ENCODE results near the gene SCTR.

SCTR gene

GRCh38 chr2:119475857-119476244, 48.4 kb downstream of the SCTR start:
- no peak for DNase-seq (ENCODE audit: extremely low read depth in 1 of 2, low read depth in 1 of 2)

DNA sequence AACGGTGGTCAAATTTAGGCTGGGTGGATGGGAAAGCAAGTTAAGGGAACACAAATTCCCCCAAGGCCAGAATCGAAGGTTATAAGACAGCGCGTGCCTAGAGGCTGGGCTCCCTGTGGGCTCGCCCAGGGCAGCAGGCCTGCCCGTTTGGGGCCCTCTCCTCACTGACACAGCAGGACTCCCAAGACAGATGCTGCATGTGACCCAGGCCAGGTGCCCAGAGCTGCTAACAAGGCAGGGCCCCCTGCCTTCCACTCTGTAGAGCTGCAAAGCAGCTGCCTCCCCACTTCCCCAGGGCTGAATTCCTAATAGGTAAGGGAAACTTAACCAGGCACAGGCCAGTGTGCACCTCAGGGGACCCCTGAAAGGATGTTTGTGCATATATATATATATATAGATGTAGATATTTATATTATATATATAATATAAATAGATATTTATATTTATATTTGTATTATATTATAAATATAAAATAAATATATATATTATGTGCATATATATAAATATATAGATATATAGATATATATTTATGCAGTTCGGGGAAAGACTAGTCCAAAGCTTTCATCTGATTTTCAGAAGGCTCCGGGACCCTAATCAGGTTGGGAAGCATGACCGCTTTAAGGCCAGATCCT, 48.9 kb downstream of the SCTR start:
- DNase-seq (ENCODE audit: extremely low read depth in 1 of 2, low read depth in 1 of 2): no peak

- DNase-seq (ENCODE audit: extremely low read depth in 1 of 2, low read depth in 1 of 2): no peak
Observed at GRCh38 chr2:119474371-119475224, 49.7 kb downstream of the SCTR start.

- DNase-seq (ENCODE audit: extremely low read depth in 1 of 2, low read depth in 1 of 2): no peak
Observed at GRCh38 chr2:119473621-119474370, 50.5 kb downstream of the SCTR start.

DNA sequence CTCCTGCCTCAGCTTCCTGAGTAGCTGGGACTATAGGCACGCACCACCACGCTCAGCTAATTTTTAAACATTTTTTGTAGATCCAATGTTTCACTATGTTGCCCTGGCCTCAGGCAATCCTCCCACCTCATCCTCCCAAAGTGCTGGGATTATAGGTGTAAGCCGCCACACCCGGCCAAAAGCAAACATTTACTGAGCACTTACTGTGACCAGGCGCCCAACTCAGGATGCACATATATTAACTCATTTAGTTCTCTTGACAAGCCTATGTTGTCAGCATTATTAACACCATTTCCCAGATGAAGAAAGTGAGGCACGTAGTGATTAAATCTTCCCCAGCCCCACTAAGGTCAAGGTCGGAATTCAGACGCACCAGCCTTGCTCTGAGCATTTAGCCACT, 51.5 kb downstream of the SCTR start:
- no peak for DNase-seq (ENCODE audit: extremely low read depth in 1 of 2, low read depth in 1 of 2)

DNA sequence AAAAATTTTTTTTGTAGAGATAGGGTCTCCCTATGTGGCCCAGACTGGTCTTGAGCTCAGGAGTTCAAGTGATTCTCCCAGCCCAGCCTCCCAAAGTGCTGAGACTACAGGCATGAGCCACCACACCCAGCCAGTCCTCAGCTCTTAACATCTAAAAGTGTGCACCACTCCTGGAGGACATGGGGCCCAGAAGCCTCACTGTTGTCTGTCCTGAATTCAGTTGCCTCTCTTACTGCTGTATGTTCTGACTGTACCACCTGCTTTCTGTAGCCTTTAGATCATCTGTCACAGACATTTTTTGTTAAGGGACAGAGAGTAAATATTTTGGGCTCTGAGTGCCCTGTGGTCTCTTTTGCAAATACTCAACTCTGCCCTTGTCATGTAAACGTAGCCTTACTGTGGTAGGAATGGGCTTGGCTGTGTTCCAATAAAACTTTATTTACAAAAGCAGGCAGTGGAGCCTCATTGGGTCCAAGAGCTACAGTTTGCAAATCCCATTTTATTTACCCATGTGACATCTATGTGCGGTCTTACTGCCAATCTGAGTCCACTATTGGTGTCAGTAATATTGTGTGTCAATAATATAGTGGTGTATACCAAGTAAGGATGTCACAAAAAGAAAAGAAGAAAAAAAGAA, 54.5 kb downstream of the SCTR start:
- no peak for DNase-seq (ENCODE audit: extremely low read depth in 1 of 2, low read depth in 1 of 2)

GRCh38 chr2:119469131-119469530, 55.2 kb downstream of the SCTR start:
- DNase-seq (ENCODE audit: extremely low read depth in 1 of 2, low read depth in 1 of 2): no peak

- DNase-seq (ENCODE audit: extremely low read depth in 1 of 2, low read depth in 1 of 2): no peak
Observed at GRCh38 chr2:119468154-119468955, 55.9 kb downstream of the SCTR start.

DNA sequence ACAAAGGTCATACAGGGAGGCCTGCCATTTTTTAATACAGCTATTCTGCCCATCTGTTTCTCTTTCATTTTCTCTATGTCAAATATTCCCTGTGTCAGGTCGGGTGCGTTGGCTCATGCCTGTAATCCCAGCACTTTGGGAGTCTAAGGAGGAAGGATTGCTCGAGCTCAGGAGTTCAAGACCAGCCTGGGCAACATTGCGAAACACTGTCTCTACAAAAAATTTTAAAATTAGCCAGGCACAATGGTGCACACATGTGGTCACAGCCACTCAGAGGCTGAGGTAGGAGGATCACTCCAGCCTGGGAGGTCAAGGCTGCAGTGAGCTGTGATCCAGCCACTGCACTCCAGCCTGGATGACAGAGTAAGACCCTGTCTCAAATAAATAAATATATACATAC, 57.9 kb downstream of the SCTR start:
- no peak for DNase-seq (ENCODE audit: extremely low read depth in 1 of 2, low read depth in 1 of 2)

GRCh38 chr2:119465687-119466086, 58.6 kb downstream of the SCTR start:
- DNase-seq (ENCODE audit: extremely low read depth in 1 of 2, low read depth in 1 of 2): no peak

- DNase-seq (ENCODE audit: extremely low read depth in 1 of 2, low read depth in 1 of 2): no peak
Observed at GRCh38 chr2:119464981-119465380, 59.3 kb downstream of the SCTR start.

GRCh38 chr2:119463990-119464389, 60.3 kb downstream of the SCTR start:
- DNase-seq (ENCODE audit: extremely low read depth in 1 of 2, low read depth in 1 of 2): no peak

GRCh38 chr2:119463136-119463535, 61.1 kb downstream of the SCTR start:
- no peak for DNase-seq (ENCODE audit: extremely low read depth in 1 of 2, low read depth in 1 of 2)

GRCh38 chr2:119462574-119462973, 61.7 kb downstream of the SCTR start:
- DNase-seq (ENCODE audit: extremely low read depth in 1 of 2, low read depth in 1 of 2): no peak

DNA sequence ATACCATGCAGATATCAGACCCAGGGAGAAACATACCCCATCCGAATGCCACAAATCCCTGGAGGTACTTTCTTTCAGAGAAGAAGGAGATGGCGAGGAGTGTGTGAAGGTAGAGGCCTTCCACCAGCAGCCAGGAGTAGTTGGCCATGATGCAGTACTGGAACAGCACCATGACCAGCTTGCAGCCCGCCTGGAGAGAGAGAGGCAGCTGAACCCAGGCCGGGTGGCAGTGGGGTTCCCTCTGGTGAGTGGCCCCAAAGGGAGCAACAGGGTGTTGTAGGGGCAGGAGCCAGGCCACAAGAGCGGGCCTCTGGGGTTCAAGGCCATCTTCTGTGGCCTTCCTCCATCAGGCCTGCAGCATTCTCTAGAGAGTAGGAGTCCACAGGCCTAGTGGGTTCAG, 62.5 kb downstream of the SCTR start:
- DNase-seq (ENCODE audit: extremely low read depth in 1 of 2, low read depth in 1 of 2): no peak

- no peak for DNase-seq (ENCODE audit: extremely low read depth in 1 of 2, low read depth in 1 of 2)
Observed at GRCh38 chr2:119460076-119460475, 64.2 kb downstream of the SCTR start.

- DNase-seq (ENCODE audit: extremely low read depth in 1 of 2, low read depth in 1 of 2): no peak
Observed at GRCh38 chr2:119455066-119455718, 69.1 kb downstream of the SCTR start.

GRCh38 chr2:119453972-119454593, 70.2 kb downstream of the SCTR start:
- no peak for DNase-seq (ENCODE audit: extremely low read depth in 1 of 2, low read depth in 1 of 2)

GRCh38 chr2:119451336-119452050, 72.8 kb downstream of the SCTR start:
- no peak for DNase-seq (ENCODE audit: extremely low read depth in 1 of 2, low read depth in 1 of 2)

Data from stimulated activated CD8-positive, alpha-beta memory T cell treated with anti-CD3 and anti-CD28 coated beads, Interleukin-7, amount 100 ng/mL, for 48 hours (primary cell).